Fibroblast of mammary gland (primary cell): ENCODE results near the gene LRRC75A.

Source experiments
- DNase-seq: peaks from one replicate; pipeline ENCODE4 v3.0.0-alpha.2; 2010; ENCODE audit warnings: low read depth
- H3K4me3 ChIP-seq: 2 replicates; pipeline ENCODE4 v1.5.1; 2011; ENCODE audit warnings: low read depth, mild to moderate bottlenecking, low read length, moderate library complexity; ENCODE audit not compliant: control insufficient read depth
- CTCF ChIP-seq: conservative IDR thresholded peaks from 2 replicates; pipeline ENCODE4 v1.5.1; 2011; ENCODE audit warnings: low read depth, low read length, inconsistent platforms; ENCODE audit not compliant: control insufficient read depth, insufficient read depth

LRRC75A gene

GRCh38 chr17:16467886-16468285, 24.1 kb downstream of the LRRC75A start:
- no peak overlapping the region for H3K4me3 ChIP-seq
- no peak for TF ChIP-seq CTCF
- DNase-seq, result no peak

GRCh38 chr17:16467044-16467443, 24.9 kb downstream of the LRRC75A start:
- H3K4me3 ChIP-seq, result no peak overlapping the region
- DNase-seq, result no peak
- TF ChIP-seq CTCF, result no peak

GRCh38 chr17:16466407-16466806, 25.6 kb downstream of the LRRC75A start:
- no peak overlapping the region for H3K4me3 ChIP-seq
- no peak for DNase-seq
- TF ChIP-seq CTCF, result no peak

- H3K4me3 ChIP-seq, result no peak overlapping the region
- DNase-seq, result no peak
- TF ChIP-seq CTCF, result no peak
Observed at GRCh38 chr17:16465861-16466338, 26.1 kb downstream of the LRRC75A start.

GRCh38 chr17:16465052-16465312, 27.0 kb downstream of the LRRC75A start:
- H3K4me3 ChIP-seq, result no peak overlapping the region
- DNase-seq, result no peak
- TF ChIP-seq CTCF, result no peak

GRCh38 chr17:16464303-16465051, 27.5 kb downstream of the LRRC75A start:
- TF ChIP-seq CTCF, result no peak

More at GRCh38 chr17:16464303-16465051, 27.5 kb downstream of the LRRC75A start:
- no peak overlapping the region for H3K4me3 ChIP-seq
- DNase-seq, result no peak
